ENCODE data around the gene CYB561D2.
"Not testable (repeated sequence)": the region's sequence is repeated elsewhere in the genome, so short reads cannot be mapped to it uniquely, and the experiment has no call there.

CYB561D2 gene

DNA sequence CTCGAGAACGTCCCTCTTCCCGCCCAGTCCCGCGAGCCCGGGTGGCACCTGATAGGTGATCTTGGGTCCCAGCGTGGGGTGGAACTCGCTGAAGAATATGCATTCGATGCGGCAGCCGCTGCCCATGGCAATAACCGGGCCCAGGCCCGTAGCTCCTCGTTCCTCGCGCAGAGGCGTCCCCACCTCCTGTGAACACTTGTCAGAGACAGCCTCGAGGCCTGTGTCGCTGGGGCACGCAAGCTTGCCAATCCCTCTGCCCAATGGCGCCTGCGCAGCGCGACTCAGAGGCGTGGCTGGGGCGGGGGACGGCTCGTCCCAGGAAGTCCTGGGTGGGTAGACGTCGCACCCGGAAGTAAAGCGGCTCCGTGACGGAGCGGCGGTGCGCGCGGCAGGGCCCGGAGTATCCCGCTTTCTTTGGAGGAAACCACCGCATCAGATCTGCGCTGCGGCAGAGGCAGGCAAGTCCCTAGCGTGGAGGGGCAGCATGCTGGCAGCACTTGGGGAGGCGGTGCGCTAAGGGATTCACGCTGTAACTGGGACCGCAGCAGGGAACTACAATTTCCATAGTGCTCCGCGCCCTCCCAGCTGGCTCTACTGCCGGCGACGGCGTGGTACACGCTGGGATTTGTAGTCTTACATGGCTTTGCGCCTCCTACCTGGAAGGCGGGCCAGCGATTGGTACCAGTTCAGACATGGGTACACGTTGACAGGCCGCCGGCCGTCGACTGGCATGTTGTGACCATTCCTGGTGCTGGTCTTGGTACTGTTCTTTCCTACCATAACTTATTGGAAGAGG lies at the start of gene CYB561D2, which contains the start of gene NPRL2:
Gene CYB561D2, plus strand, starts transcription at position 336 of the 796 bp plus-strand sequence. CDS start 572 bp downstream, outside the sequence.
Gene NPRL2, minus strand, starts transcription at position 249 of the 796 bp plus-strand sequence. Its CDS starts 123 bp downstream, at position 126.
- peak; percentile 91 to 97 for DNase-seq

- no peak for DNase-seq
Measured at GRCh38 chr3:50302095-50303012, 48.3 kb upstream of the CYB561D2 start.

GRCh38 chr3:50303013-50303815 lies 47.4 kb upstream of the CYB561D2 start, which contains the start of gene HYAL1:
HYAL1 (minus strand) TSS chr3:50303574; CDS start chr3:50302956, 618 bp downstream.
- no peak for DNase-seq

DNA sequence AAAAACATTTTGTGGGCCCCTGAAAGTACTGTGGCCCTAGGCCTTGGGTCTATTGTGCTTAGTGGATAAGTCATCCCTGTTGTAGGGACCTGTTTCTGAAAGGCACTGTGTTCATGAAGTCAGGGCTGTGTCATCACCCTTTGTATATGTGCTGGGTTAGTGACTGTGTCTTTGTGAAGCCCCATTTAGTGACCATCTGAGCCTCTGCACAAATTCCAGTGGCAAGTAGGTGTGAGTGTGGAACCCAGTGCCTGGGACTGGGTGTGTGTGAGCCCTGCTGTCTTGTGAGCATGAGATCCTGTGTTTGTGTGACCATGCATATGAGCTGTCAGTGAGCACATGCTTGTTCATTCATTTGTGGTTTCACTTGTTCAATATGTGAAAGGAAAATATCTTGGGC lies 46.1 kb upstream of the CYB561D2 start:
- no peak for DNase-seq

- not testable (repeated sequence) for DNase-seq
Measured at GRCh38 chr3:50312041-50312440, 38.6 kb upstream of the CYB561D2 start.

DNA sequence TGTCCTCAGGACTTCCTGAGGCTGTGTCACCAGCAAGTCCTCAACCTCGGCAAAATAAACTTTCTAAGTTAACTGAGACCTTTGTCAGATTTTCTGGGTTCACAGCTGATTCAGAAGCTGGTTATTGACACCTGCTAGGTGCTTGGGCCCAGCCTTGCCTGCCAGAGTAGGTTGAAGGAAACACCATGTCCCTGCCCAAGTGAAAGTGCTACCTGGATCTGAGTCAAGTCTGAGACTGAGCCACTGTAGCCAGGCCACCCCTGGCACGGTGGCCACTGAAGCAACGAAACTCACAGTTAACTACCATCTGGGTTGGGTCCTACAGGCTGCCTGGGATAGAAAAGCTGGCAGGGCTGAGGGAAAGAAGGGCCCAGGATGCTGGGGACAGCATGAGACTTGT lies 36.3 kb upstream of the CYB561D2 start:
- no peak for DNase-seq

GRCh38 chr3:50314816-50315215 lies 35.8 kb upstream of the CYB561D2 start:
- DNase-seq: no peak

DNA sequence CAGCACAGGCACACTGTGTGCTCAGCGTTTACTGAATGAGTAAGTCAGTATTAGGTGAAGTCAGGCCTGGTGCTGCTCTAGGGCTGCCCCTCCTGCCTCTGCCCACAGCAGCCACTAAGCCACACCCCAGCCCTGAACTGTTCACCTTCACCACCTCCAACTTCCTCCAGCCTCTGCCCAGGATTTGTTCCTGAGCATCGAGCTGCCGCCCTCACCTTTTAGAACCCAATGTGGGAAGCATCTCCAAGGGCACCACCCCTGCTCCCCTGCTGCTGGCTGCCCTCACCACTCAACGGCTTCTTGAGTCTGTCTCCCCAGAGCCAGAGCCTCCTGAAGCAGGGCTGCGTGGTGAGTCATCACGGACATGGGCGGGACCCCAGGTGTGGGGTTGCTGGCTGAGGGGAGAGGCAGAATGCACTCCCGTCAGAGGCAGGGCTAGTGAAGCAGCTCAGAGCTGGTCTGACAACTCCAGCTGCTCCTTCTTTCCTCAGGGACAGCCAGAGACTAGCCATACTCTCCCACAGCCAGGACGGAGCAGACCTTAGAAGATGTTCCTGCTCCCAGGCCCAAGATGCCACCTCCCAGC lies 33.9 kb upstream of the CYB561D2 start:
- no peak for DNase-seq

DNA sequence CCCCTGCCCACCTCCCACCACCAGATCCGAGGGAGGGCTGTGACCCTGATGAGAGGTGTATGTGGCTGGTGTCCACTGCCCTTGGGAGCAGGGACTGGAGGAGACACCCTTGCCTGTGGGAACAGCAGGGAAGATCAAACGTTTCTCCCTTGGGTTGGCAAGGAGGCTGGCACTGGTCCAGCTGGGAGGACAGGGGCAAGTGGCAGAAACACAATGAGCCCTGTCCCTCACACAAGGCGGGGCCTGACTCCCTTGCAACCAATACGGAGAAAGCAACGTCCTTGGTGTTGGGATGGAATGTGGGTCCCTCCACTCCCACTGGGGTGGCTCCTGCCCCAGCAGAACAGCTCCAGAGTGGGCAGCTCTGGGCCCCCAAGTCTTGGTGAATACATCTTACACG lies 33.4 kb upstream of the CYB561D2 start:
- DNase-seq: no peak

DNA sequence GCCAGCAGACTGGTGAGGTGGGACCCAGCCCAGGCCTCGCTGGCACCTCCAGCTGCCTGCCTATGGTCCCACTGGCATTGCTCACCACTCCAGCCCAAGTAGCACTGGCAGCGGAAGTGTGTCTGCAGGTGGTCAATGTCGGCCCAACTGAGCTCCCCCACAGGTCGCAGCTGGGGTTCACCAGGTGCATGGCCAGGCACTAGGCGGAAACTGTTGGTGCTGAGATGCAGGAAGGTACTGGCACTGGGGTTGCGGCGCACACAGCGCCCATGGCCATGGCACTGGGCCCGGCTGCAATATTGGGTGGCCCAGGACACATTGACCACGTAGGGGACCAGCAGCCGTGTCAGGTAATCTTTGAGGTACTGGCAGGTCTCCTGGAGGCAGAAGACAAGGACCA lies 32.5 kb upstream of the CYB561D2 start:
- DNase-seq: no peak

DNA sequence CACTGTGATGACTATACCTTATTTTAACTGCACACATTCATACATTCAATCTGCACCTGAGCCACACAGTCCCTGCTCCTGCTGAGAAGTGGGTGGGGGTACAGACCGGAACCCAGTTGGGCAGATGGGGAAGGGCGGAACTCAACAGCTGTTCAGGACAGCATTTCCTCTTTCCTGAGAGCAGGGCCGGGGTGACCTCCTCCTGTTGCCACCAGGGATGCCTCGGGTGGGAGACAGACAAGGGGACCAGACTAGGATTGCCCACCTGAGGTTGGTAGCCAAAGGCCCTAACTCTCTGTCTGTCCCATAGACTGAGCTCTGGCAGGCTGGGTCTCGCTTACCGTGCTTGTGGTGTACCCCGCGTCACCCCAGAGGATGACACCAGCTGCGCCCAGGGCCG lies 32.0 kb upstream of the CYB561D2 start:
- no peak for DNase-seq

DNA sequence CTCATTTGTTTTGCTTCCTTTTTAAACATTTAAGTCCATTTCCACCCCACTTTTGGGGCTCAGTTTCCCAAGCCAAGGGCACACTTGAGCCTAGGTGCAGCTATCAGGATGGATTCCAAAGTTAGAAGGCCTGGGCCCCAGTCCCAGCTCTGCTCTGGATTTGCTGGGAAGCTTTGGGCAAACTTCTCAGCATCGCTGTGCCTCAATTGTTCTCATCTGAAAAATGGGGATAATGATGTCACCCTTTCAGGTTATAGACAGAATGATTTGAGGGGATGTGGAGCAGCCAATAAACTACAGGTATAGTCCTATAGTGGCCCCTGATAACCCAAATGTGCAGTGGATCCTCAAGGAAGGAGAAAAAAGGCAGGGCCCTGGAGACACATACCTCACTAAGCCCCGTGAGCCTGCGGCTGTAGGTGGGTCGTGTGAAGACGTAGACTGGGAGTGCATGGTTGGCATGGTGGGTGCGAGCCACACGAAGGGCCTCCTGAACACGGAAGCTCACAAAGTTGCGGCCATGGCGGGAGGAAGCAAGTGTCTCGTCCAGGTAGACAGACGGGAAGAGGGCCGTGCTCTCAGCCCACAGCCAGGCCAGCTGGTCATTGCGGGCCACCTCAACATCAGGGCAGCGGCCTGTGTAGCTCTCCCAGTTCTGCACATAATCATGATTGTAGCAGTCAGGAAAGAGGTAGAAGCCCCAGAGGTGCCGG lies 31.3 kb upstream of the CYB561D2 start:
- no peak for DNase-seq

GRCh38 chr3:50319894-50320625 lies 30.6 kb upstream of the CYB561D2 start:
- no peak for DNase-seq

GRCh38 chr3:50320853-50321335 lies 29.8 kb upstream of the CYB561D2 start:
- peak; percentile 83 to 88 for DNase-seq

DNA sequence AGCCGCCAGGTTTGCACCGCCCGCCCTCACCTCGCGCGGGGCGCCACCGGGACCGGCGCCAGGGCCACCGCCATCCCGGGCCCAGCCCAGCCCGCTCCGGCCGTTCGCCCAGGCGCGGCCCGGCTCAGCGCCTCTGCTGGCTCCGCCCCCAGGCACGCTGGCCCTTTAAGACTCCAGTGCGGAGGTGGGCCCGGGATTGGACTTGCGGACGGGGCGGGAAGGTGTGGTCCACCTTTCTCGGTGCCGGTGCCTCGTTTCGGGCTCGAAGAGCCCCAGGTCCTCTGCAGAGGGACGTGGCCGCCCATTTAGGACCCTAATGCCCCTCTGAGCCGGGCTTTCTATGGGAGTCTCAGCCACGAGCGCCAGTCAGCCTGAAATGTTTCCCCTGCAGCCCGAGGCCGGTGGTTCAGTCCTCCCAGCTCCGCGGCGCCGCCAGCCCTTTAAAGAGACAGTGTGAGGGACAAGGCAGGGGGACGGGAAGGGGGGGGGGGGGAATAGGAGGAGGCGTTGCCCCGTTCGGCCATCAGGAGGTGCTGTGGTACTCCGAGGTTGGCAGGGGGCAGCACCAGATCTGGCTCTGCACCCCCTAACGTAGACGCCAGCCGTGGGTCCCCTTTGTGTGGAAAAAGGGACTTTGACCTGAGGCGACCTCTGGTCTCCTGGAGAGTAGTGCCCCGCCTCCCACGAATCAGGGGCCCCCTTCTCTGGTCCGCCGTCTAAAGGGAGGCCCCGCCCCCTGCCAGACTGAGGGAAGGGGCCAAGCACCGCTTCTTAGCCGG lies 29.1 kb upstream of the CYB561D2 start:
- DNase-seq: peak; percentile 88 to 92

- no peak for DNase-seq
Measured at GRCh38 chr3:50322115-50322385, 28.6 kb upstream of the CYB561D2 start.

DNA sequence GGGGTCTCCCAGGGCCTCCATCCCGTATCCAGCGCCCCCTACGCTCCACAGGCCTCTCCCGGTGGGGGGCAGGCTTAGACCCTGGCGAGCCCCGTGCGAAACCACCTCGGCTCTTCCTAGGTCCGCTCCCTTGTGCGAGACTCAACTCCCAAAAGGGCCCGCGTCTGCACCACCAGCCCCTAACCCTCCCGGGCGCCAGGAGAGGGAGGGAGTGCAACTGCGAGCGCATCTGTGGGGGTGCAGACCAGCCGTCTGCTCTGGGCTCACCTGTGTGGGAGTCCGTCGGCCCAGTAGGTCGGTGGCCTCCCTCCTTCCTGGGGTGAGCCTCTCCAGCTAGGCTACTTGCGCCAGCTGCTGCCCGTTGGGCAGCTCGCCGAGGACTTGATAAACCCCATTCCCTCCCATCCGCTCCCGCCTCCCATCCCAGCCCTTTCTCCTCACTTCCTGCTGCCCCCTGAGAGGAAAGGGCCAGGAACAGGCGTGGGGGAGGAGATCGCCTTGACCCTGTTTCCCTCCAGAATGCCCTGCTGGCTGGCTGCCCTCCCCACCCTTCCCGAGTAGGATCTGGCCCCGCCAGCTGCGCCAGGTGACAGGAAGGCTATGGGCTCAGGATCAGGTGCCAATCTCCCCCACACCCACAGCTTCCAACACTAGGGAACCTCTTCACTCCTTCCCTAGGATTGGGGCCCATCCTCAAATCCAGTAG lies 28.1 kb upstream of the CYB561D2 start, which contains the start of gene HYAL2:
Gene HYAL2, minus strand, starts transcription at position 360 of the 706 bp plus-strand sequence. CDS start 2,256 bp downstream, outside the sequence.
- DNase-seq: no peak

GRCh38 chr3:50323092-50323600 lies 27.5 kb upstream of the CYB561D2 start:
- DNase-seq: peak in 1 of 2 donors; percentile 13

Measured in hippocampal formation (tissue), 2 donors.